Astrocyte of the cerebellum (primary cell): ENCODE results near the gene NDUFA9.

Experiments used
- DNase-seq: peaks from one replicate; pipeline ENCODE4 v3.0.0-alpha.2; 2011; ENCODE audit warnings: low read depth
- H3K4me3 ChIP-seq: 2 replicates; pipeline ENCODE4 v1.5.1; 2011; ENCODE audit warnings: mild to moderate bottlenecking, low read depth, low read length, moderate library complexity
- CTCF ChIP-seq: IDR thresholded peaks from 2 replicates; pipeline ENCODE4 v1.5.1; 2012; ENCODE audit warnings: low read length, low read depth, moderate library complexity, mild to moderate bottlenecking; ENCODE audit errors: missing control alignments
- in situ Hi-C: cut with HindIII; loops from 2 replicates; pipeline ENCODE4 v1.10.0; 2017; ENCODE audit warnings: low sequenced_read_pairs

Gene NDUFA9

GRCh38 chr12:4679711-4680110 lies 30.8 kb downstream of the NDUFA9 start:
- no peak overlapping the region for H3K4me3 ChIP-seq
- no peak for DNase-seq
- TF ChIP-seq CTCF: no peak
- in situ Hi-C loops: no loop called here

- no peak for DNase-seq
- in situ Hi-C loops: no loop called here
- H3K4me3 ChIP-seq: no peak overlapping the region
- no peak for TF ChIP-seq CTCF
These were observed 32.8 kb downstream of the NDUFA9 start for GRCh38 chr12:4681732-4682131.

GRCh38 chr12:4685317-4685716 lies 36.4 kb downstream of the NDUFA9 start:
- in situ Hi-C loops: no loop called here
- no peak overlapping the region for H3K4me3 ChIP-seq
- no peak for TF ChIP-seq CTCF
- no peak for DNase-seq

GRCh38 chr12:4690760-4691159 lies 41.8 kb downstream of the NDUFA9 start:
- no peak overlapping the region for H3K4me3 ChIP-seq
- no peak for DNase-seq
- in situ Hi-C loops: no loop called here
- no peak for TF ChIP-seq CTCF
